K562 (cell line): Measurements from ENCODE around the gene PHETA1. TPM values are rescaled to one million over a fixed set of nuclear protein-coding genes. Genes with fewer than 3 reads are reported as not detected.

Source experiments
- CHD4 ChIP-seq: fragments of 200-600 bp; sonication (generic); IDR thresholded peaks from 3 replicates; pipeline ENCODE4 v1.6.1; 2012; ENCODE audit warnings: low read depth, mild to moderate bottlenecking, mixed read lengths, low read length, inconsistent platforms; ENCODE audit not compliant: insufficient read depth, insufficient replicate concordance, poor library complexity, severe bottlenecking
- ELF2 ChIP-seq: fragments of 250-450 bp; sonication (Bioruptor Pico); IDR thresholded peaks from 2 replicates; pipeline ENCODE4 v1.5.0; 2021; ENCODE audit warnings: mild to moderate bottlenecking
- EZH2 ChIP-seq: IDR thresholded peaks from 2 replicates; pipeline ENCODE4 v1.6.1; 2012; ENCODE audit warnings: low read depth, mild to moderate bottlenecking, inconsistent platforms, low read length, borderline replicate concordance
- FOSL1 ChIP-seq: fragments of 200-800 bp; sonication (Bioruptor generic); conservative IDR thresholded peaks from 2 replicates; pipeline ENCODE4 v1.6.1; 2016; ENCODE audit warnings: missing genetic modification characterization, missing compliant biosample characterization
- GATA2 ChIP-seq: sonication (generic); formaldehyde crosslinking; IDR thresholded peaks from 2 replicates; pipeline ENCODE4 v1.4.0; 2020; ENCODE audit warnings: mild to moderate bottlenecking, missing genetic modification reagents
- HLTF ChIP-seq: fragments of 450-650 bp; IDR thresholded peaks from 2 replicates; pipeline ENCODE4 v1.6.1; 2016
- HOXB6 ChIP-seq: fragments of 250-450 bp; sonication (Bioruptor Pico); IDR thresholded peaks from 2 replicates; pipeline ENCODE4 v1.5.1; 2022; ENCODE audit warnings: mild to moderate bottlenecking, borderline replicate concordance
- LCOR ChIP-seq: sonication (generic); formaldehyde crosslinking; IDR thresholded peaks from 2 replicates; pipeline ENCODE4 v1.8.0; 2022; ENCODE audit warnings: mild to moderate bottlenecking, missing genetic modification reagents
- MEF2D ChIP-seq: conservative IDR thresholded peaks from 2 replicates; pipeline ENCODE4 v1.6.1; 2016; ENCODE audit warnings: low read depth, missing genetic modification characterization, missing compliant biosample characterization
- PHF21A ChIP-seq: fragments of 450-650 bp; IDR thresholded peaks from 2 replicates; pipeline ENCODE4 v1.6.1; 2017; ENCODE audit warnings: low read depth, borderline replicate concordance
- PPARD ChIP-seq: fragments of 250-450 bp; sonication (Bioruptor Pico); IDR thresholded peaks from 2 replicates; pipeline ENCODE4 v1.8.0; 2022; ENCODE audit warnings: inconsistent platforms, mild to moderate bottlenecking, moderate library complexity
- PRMT5 ChIP-seq: sonication (generic); formaldehyde crosslinking; IDR thresholded peaks from 2 replicates; pipeline ENCODE4 v1.5.0; 2020; ENCODE audit warnings: missing genetic modification reagents
- RBM25 ChIP-seq: fragments of 200-400 bp; formaldehyde crosslinking; IDR thresholded peaks from 2 replicates; pipeline ENCODE4 v1.6.1; 2018; ENCODE audit warnings: low read length, low read depth, moderate library complexity; ENCODE audit not compliant: severe bottlenecking
- RFX1 ChIP-seq: fragments of 450-650 bp; IDR thresholded peaks from 2 replicates; pipeline ENCODE4 v1.6.1; 2016; ENCODE audit warnings: mild to moderate bottlenecking, moderate library complexity
- TSC22D4 ChIP-seq: fragments of 450-650 bp; IDR thresholded peaks from 2 replicates; pipeline ENCODE4 v1.6.1; 2016; ENCODE audit warnings: missing genetic modification characterization, missing biosample characterization, control low read depth
- WHSC1 ChIP-seq: IDR thresholded peaks from one replicate; pipeline ENCODE4 v1.6.1; 2012; ENCODE audit warnings: low read length, control low read depth, inconsistent platforms
- ZNF165 ChIP-seq: fragments of 250-450 bp; sonication (Bioruptor Pico); IDR thresholded peaks from 2 replicates; pipeline ENCODE4 v1.4.0; 2020; ENCODE audit warnings: borderline replicate concordance
- ZNF77 ChIP-seq: fragments of 250-450 bp; sonication (Bioruptor Pico); IDR thresholded peaks from 2 replicates; pipeline ENCODE4 v1.5.0; 2020
- polyA plus RNA-seq, 8 experiments: library from polyadenylated mRNA; depleted of rRNA in 4 of 8; stranded (reverse) in 5 of 8; unstranded in 3 of 8; fragments of >200 nt; fragmentation: Nextera tagmentation in 2 of 8; fragmentation: Illumina TruSeq in 1 of 8; extraction: Ambion mirVana in 2 of 8; extraction: Trizol in 1 of 8; gene quantifications; 2 replicates each; pipeline versions ENCODE4 v1.2.1 to v1.2.3, GENCODE V29; 2011 to 2014; ENCODE audit warnings: inconsistent platforms in 1 of 8, missing spikeins in 1 of 8
- total RNA-seq, 7 experiments: library from RNA; depleted of rRNA in 6 of 7; stranded (reverse); fragments of >200 nt in 6 of 7; fragmentation: Illumina TruSeq in 2 of 7; extraction: Trizol in 2 of 7; gene quantifications; 2 replicates each; pipeline versions ENCODE4 v1.2.1 to v1.2.3, GENCODE V29; 2011 to 2021; ENCODE audit warnings: low replicate concordance in 1 of 7
- TF ChIP-seq, protein P1 (sequence below), 2 experiments: fragments of 450-650 bp in 1 of 2; IDR thresholded peaks; 2 replicates each; pipeline ENCODE4 v1.6.1; 2011 to 2017; ENCODE audit warnings: low read depth in 2 of 2, antibody characterized with exemption in 1 of 2, borderline replicate concordance in 1 of 2, low read length in 1 of 2, mild to moderate bottlenecking in 1 of 2, mixed read lengths in 1 of 2; ENCODE audit not compliant: control insufficient read depth in 1 of 2
- TF ChIP-seq, protein P2 (sequence below), 2 experiments: fragments of 450-650 bp; IDR thresholded peaks; 2 replicates each; pipeline ENCODE4 v1.6.1; 2016
- TF ChIP-seq, protein P3 (sequence below): sonication (generic); formaldehyde crosslinking; IDR thresholded peaks from 2 replicates; pipeline ENCODE4 v1.9.0; 2022; ENCODE audit warnings: mild to moderate bottlenecking, missing genetic modification reagents
- TF ChIP-seq, protein P4 (sequence below): sonication (generic); formaldehyde crosslinking; IDR thresholded peaks from 2 replicates; pipeline ENCODE4 v1.8.0; 2022; ENCODE audit warnings: missing genetic modification reagents, mild to moderate bottlenecking, borderline replicate concordance

PHETA1 gene
- total and polyA plus RNA-seq, 9 of the 15 experiments (the other 6 are each of a cell fraction or from before 2014, with no cell fraction given) = 0.03 to 12.4 (median 3.0) TPM

DNA sequence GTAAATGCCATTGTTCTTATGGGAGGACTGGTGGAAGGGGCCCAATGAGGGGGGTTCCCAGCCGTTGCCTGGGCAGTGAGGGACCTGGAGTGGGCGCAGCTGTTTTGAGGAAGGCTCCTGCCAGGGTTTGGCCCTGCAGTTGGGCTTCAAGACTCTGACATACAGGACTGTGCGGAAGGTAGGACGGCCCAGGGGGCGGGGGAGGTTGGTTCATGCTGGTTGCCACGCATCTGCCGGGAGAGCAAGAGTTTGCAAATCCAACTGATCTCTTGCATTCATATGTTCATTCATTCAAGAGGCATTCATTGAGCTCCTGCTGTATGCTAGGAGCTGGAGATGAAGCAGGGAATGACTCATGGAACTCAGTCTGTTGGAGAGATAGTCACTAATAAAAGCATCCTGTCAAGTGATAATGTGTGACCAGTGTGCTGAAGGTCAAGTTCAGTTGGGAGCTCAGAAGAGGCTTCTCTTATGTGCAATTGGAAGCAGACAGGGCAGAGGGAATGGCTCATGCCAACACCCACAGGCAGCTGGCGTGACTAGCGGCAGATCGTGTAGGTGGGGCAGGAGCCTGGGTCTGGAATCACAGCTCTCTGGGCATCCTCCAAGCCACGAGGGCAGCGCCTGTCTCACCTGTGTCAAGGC, 44.7 kb upstream of the PHETA1 start (continued):
- TF ChIP-seq, protein P1, sequence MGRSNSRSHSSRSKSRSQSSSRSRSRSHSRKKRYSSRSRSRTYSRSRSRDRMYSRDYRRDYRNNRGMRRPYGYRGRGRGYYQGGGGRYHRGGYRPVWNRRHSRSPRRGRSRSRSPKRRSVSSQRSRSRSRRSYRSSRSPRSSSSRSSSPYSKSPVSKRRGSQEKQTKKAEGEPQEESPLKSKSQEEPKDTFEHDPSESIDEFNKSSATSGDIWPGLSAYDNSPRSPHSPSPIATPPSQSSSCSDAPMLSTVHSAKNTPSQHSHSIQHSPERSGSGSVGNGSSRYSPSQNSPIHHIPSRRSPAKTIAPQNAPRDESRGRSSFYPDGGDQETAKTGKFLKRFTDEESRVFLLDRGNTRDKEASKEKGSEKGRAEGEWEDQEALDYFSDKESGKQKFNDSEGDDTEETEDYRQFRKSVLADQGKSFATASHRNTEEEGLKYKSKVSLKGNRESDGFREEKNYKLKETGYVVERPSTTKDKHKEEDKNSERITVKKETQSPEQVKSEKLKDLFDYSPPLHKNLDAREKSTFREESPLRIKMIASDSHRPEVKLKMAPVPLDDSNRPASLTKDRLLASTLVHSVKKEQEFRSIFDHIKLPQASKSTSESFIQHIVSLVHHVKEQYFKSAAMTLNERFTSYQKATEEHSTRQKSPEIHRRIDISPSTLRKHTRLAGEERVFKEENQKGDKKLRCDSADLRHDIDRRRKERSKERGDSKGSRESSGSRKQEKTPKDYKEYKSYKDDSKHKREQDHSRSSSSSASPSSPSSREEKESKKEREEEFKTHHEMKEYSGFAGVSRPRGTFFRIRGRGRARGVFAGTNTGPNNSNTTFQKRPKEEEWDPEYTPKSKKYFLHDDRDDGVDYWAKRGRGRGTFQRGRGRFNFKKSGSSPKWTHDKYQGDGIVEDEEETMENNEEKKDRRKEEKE (IDR thresholded peaks at IDR 0.05; ENCODE audit: borderline replicate concordance in 1 of 2, control insufficient read depth in 1 of 2, low read depth in 2 of 2, low read length in 1 of 2) = no peak
- TF ChIP-seq PRMT5 (CRISPR knock-in tag) (no peak), RBM25 (no peak), EZH2 (no peak), PPARD (no peak), HOXB6 (CRISPR knock-in tag) (no peak), WHSC1 (no peak), ELF2 (CRISPR knock-in tag) (no peak), GATA2 (CRISPR knock-in tag) (no peak), RFX1 (no peak), HLTF (no peak), TSC22D4 (no peak), ZNF165 (CRISPR knock-in tag) (no peak), LCOR (no peak), PHF21A (no peak), ZNF77 (CRISPR knock-in tag) (no peak), FOSL1 (tag) (peak; percentile 87), CHD4 (no peak), MEF2D (tag) (no peak)
- TF ChIP-seq, protein P2, sequence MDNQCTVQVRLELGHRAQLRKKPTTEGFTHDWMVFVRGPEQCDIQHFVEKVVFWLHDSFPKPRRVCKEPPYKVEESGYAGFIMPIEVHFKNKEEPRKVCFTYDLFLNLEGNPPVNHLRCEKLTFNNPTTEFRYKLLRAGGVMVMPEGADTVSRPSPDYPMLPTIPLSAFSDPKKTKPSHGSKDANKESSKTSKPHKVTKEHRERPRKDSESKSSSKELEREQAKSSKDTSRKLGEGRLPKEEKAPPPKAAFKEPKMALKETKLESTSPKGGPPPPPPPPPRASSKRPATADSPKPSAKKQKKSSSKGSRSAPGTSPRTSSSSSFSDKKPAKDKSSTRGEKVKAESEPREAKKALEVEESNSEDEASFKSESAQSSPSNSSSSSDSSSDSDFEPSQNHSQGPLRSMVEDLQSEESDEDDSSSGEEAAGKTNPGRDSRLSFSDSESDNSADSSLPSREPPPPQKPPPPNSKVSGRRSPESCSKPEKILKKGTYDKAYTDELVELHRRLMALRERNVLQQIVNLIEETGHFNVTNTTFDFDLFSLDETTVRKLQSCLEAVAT (IDR thresholded peaks at IDR 0.05) = no peak
- TF ChIP-seq, protein P3, sequence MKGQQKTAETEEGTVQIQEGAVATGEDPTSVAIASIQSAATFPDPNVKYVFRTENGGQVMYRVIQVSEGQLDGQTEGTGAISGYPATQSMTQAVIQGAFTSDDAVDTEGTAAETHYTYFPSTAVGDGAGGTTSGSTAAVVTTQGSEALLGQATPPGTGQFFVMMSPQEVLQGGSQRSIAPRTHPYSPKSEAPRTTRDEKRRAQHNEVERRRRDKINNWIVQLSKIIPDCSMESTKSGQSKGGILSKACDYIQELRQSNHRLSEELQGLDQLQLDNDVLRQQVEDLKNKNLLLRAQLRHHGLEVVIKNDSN (CRISPR knock-in tag) = no peak
- TF ChIP-seq, protein P4, sequence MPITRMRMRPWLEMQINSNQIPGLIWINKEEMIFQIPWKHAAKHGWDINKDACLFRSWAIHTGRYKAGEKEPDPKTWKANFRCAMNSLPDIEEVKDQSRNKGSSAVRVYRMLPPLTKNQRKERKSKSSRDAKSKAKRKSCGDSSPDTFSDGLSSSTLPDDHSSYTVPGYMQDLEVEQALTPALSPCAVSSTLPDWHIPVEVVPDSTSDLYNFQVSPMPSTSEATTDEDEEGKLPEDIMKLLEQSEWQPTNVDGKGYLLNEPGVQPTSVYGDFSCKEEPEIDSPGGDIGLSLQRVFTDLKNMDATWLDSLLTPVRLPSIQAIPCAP (CRISPR knock-in tag) = no peak
